ENCODE data around the gene TNS3. TPM values are rescaled to one million over a fixed set of nuclear protein-coding genes. Genes with fewer than 3 reads are reported as not detected.

TNS3 gene
- total and polyA plus RNA-seq, 2 donors (not counting 3 experiments of a cell fraction or from before 2014, with no cell fraction given) = 10.4 to 45.1 TPM

DNA sequence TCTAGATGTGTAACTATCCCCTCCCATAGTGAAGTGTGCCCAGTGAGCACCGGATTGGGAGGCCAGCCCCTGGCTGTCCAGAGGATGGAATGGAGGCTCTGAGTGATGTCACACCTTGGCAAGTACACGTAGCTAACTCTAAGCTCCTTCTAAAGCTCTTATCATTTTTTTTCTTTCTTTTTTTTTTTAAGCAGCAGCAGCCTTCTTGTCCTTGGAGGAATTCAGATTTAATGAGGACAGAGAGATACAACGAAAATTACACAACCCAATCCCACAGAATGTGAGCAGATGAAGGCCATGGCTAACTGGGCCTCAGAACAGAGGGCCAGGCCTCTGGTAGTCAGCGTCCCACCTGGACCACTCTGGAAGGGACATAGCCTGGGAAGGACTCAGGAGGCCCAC, 11.3 kb downstream of the TNS3 start:
- no peak overlapping the region for H2AFZ ChIP-seq (ENCODE audit: low read depth, low read length)
- H3K27me3 ChIP-seq (ENCODE audit: control insufficient read depth in 2 of 2, insufficient read depth in 2 of 2, low read length in 2 of 2) = no peaks in the 10 kb centered on the region
- no peaks in the 10 kb centered on the region for H3K36me3 ChIP-seq (ENCODE audit: control insufficient read depth in 2 of 2, extremely low read depth in 1 of 2, insufficient read depth in 2 of 2, low read length in 2 of 2)
- H4K20me1 ChIP-seq (replicated peaks; ENCODE audit: control insufficient read depth, extremely low read depth, insufficient read depth, low read length) = no peaks in the 10 kb centered on the region
- ChIA-PET POLR2A (no interaction called here), CTCF (interaction anchor here (0.7 to 1.5 kb wide), 2 partner anchors 9 to 135 kb away, joined by 3 to 4 read pairs; no protein-coding TSS in a partner anchor)
- H3K9me3 ChIP-seq (replicated peaks; ENCODE audit: control insufficient read depth, insufficient read depth, low read length) = no peaks in the 10 kb centered on the region
- no peak overlapping the region for H3K9ac ChIP-seq (replicated peaks; ENCODE audit: extremely low read depth, insufficient read depth, low read length)
- FAIRE-seq = no peak
- no peak overlapping the region for H3K4me2 ChIP-seq (ENCODE audit: insufficient read depth, low read length)
- H3K9me1 ChIP-seq (replicated peaks; ENCODE audit: control insufficient read depth, extremely low read depth, insufficient read depth, low read length) = no peaks in the 10 kb centered on the region
- intact Hi-C loops (cut with micrococcal nuclease) (no loop called here), dilution Hi-C loops (cut with MboI; ENCODE audit: extremely low pct_ligation_motif_present, low sequenced_read_pairs) (no loop called here)
- DNase-seq (ENCODE audit: low read depth, low spot score) = no peak
- peaks cover 5% of the 10 kb centered on the region for H3K4me1 ChIP-seq (ENCODE audit: control insufficient read depth, extremely low read depth, insufficient read depth, low read length)
- H3K4me3 ChIP-seq (replicated peaks in 1 of 3; ENCODE audit: insufficient read depth in 1 of 3, low read depth in 1 of 3, low read length in 3 of 3) = no peak overlapping the region
- no peak overlapping the region for H3K27ac ChIP-seq (ENCODE audit: insufficient read depth, low read depth, low read length)
- H3K79me2 ChIP-seq (ENCODE audit: control insufficient read depth, insufficient read depth, low read length) = no peaks in the 10 kb centered on the region
- TF ChIP-seq POLR2A (IDR thresholded peaks at IDR 0.05; ENCODE audit: low read depth, low read length) = no peak
- TF ChIP-seq GATA2 (IDR thresholded peaks at IDR 0.05; ENCODE audit: insufficient read depth, insufficient read length, low read depth, low read length) = no peak
- no peak for TF ChIP-seq MYC (IDR thresholded peaks at IDR 0.05; ENCODE audit: low read depth, low read length)
- TF ChIP-seq FOS (IDR thresholded peaks at IDR 0.05; ENCODE audit: borderline replicate concordance, insufficient read depth, low read length) = no peak
- no peak for TF ChIP-seq EZH2 (IDR thresholded peaks at IDR 0.05; ENCODE audit: borderline replicate concordance, low read depth, low read length, severe bottlenecking)
- TF ChIP-seq, protein P1, sequence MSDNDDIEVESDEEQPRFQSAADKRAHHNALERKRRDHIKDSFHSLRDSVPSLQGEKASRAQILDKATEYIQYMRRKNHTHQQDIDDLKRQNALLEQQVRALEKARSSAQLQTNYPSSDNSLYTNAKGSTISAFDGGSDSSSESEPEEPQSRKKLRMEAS (IDR thresholded peaks at IDR 0.05; ENCODE audit: insufficient read depth, insufficient read length) = no peak
- TF ChIP-seq, protein P2, sequence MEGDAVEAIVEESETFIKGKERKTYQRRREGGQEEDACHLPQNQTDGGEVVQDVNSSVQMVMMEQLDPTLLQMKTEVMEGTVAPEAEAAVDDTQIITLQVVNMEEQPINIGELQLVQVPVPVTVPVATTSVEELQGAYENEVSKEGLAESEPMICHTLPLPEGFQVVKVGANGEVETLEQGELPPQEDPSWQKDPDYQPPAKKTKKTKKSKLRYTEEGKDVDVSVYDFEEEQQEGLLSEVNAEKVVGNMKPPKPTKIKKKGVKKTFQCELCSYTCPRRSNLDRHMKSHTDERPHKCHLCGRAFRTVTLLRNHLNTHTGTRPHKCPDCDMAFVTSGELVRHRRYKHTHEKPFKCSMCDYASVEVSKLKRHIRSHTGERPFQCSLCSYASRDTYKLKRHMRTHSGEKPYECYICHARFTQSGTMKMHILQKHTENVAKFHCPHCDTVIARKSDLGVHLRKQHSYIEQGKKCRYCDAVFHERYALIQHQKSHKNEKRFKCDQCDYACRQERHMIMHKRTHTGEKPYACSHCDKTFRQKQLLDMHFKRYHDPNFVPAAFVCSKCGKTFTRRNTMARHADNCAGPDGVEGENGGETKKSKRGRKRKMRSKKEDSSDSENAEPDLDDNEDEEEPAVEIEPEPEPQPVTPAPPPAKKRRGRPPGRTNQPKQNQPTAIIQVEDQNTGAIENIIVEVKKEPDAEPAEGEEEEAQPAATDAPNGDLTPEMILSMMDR (IDR thresholded peaks at IDR 0.05; ENCODE audit: extremely low read depth in 1 of 2, insufficient read depth in 1 of 2, low read depth in 1 of 2, low read length in 2 of 2) = no peak
- no peak for TF ChIP-seq JUN (IDR thresholded peaks at IDR 0.05; ENCODE audit: borderline replicate concordance, insufficient read depth, insufficient read length, low read depth)
- TF ChIP-seq POLR2AphosphoS5 (IDR thresholded peaks at IDR 0.05; ENCODE audit: insufficient read depth, low read depth, low read length) = no peak
- no TSS peak for BruUV-seq (replicated peaks)

Measured in endothelial cell of umbilical vein (primary cell).